Neural crest cell (in vitro differentiated cells): ENCODE measurements around the gene CCND1. TPM values are rescaled to one million over a fixed set of nuclear protein-coding genes. Genes with fewer than 3 reads are reported as not detected.

ENCODE experiments used
- DNase-seq: peaks from one replicate; pipeline ENCODE4 v3.0.0; 2021; ENCODE audit warnings: low read depth, mixed read lengths, low spot score
- H3K27ac Mint-ChIP-seq: one replicate; pipeline ENCODE4 v1.8.0; 2021; ENCODE audit warnings: mild to moderate bottlenecking, mixed read lengths; ENCODE audit not compliant: unreplicated experiment
- H3K27me3 Mint-ChIP-seq: 2 replicates; pipeline ENCODE4 v1.8.0; 2021; ENCODE audit warnings: low read depth, mild to moderate bottlenecking, mixed read lengths
- H3K36me3 Mint-ChIP-seq: 2 replicates; pipeline ENCODE4 v1.8.0; 2021; ENCODE audit warnings: low read depth, mild to moderate bottlenecking, mixed read lengths
- H3K4me1 Mint-ChIP-seq: 2 replicates; pipeline ENCODE4 v1.8.0; 2021; ENCODE audit warnings: mixed read lengths
- H3K4me3 Mint-ChIP-seq: one replicate; pipeline ENCODE4 v1.8.0; 2021; ENCODE audit warnings: mild to moderate bottlenecking, mixed read lengths
- H3K9me3 Mint-ChIP-seq: 2 replicates; pipeline ENCODE4 v1.8.0; 2021; ENCODE audit warnings: mixed read lengths
- total RNA-seq: library from RNA; stranded (reverse); gene quantifications from 2 replicates; pipeline ENCODE4 v1.2.1, GENCODE V29; 2021
- TF ChIP-seq, protein P1 (sequence below): fragments of 200-600 bp; sonication (generic); conservative IDR thresholded peaks from 2 replicates; pipeline ENCODE4 v1.5.0; 2021; ENCODE audit warnings: antibody characterized with exemption, mild to moderate bottlenecking

Gene CCND1
- total RNA-seq, 1 donor from 2014 or later = 350 TPM

DNA sequence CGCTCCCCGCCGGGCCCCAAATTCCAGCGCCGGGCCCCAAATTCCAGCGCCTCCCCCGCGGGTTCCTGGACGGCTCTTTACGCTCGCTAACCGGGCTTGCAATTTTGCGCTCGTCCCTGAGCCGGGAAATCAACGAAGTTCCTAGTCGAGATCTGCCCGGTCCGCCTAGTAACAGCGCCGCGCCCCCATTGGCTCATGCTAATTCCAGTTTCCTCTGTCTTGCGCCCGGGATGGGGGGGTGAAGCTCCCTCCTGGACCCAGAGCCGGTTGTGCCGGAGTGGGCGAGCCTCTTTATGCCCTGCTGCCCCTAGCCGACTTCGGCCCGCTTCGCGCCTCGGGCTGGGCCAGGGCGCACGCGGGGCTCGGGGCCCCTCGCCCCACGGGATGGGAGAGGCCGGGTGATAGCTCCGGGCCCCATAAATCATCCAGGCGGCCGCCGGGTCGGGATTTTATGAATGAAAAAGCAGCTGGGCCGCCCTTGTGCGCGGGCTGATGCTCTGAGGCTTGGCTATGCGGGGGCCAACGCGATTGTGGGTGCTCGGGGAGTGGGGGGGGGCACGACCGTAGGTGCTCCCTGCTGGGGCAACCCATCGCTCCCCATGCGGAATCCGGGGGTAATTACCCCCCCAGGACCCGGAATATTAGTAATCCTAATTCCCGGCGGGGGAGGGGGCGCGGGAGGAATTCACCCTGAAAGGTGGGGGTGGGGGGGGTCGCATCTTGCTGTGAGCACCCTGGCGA lies 1.8 kb upstream of the CCND1 start:
- peak overlapping the region; percentile 71 for H3K27ac Mint-ChIP-seq
- TF ChIP-seq, protein P1, sequence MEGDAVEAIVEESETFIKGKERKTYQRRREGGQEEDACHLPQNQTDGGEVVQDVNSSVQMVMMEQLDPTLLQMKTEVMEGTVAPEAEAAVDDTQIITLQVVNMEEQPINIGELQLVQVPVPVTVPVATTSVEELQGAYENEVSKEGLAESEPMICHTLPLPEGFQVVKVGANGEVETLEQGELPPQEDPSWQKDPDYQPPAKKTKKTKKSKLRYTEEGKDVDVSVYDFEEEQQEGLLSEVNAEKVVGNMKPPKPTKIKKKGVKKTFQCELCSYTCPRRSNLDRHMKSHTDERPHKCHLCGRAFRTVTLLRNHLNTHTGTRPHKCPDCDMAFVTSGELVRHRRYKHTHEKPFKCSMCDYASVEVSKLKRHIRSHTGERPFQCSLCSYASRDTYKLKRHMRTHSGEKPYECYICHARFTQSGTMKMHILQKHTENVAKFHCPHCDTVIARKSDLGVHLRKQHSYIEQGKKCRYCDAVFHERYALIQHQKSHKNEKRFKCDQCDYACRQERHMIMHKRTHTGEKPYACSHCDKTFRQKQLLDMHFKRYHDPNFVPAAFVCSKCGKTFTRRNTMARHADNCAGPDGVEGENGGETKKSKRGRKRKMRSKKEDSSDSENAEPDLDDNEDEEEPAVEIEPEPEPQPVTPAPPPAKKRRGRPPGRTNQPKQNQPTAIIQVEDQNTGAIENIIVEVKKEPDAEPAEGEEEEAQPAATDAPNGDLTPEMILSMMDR = no peak
- H3K4me1 Mint-ChIP-seq = peaks cover 51% of the 10 kb centered on the region
- peak; percentile 91 for DNase-seq
- peaks cover 19% of the 10 kb centered on the region for H3K27me3 Mint-ChIP-seq
- H3K4me3 Mint-ChIP-seq = peak overlapping the region; percentile 95
- H3K36me3 Mint-ChIP-seq = peaks cover 10% of the 10 kb centered on the region
- H3K9me3 Mint-ChIP-seq = no peaks in the 10 kb centered on the region

DNA sequence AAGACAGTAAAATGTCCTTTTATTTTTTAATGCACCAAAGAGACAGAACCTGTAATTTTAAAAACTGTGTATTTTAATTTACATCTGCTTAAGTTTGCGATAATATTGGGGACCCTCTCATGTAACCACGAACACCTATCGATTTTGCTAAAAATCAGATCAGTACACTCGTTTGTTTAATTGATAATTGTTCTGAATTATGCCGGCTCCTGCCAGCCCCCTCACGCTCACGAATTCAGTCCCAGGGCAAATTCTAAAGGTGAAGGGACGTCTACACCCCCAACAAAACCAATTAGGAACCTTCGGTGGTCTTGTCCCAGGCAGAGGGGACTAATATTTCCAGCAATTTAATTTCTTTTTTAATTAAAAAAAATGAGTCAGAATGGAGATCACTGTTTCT lies 1.1 kb upstream of the CCND1 start:
- Mint-ChIP-seq H3K36me3 (peaks cover 11% of the 10 kb centered on the region), H3K4me3 (peak overlapping the region; percentile 95), H3K27ac (peak overlapping the region; percentile 62), H3K27me3 (peaks cover 19% of the 10 kb centered on the region), H3K9me3 (no peaks in the 10 kb centered on the region), H3K4me1 (peaks cover 49% of the 10 kb centered on the region)
- DNase-seq = no peak
- TF ChIP-seq, protein P1 = no peak

DNA sequence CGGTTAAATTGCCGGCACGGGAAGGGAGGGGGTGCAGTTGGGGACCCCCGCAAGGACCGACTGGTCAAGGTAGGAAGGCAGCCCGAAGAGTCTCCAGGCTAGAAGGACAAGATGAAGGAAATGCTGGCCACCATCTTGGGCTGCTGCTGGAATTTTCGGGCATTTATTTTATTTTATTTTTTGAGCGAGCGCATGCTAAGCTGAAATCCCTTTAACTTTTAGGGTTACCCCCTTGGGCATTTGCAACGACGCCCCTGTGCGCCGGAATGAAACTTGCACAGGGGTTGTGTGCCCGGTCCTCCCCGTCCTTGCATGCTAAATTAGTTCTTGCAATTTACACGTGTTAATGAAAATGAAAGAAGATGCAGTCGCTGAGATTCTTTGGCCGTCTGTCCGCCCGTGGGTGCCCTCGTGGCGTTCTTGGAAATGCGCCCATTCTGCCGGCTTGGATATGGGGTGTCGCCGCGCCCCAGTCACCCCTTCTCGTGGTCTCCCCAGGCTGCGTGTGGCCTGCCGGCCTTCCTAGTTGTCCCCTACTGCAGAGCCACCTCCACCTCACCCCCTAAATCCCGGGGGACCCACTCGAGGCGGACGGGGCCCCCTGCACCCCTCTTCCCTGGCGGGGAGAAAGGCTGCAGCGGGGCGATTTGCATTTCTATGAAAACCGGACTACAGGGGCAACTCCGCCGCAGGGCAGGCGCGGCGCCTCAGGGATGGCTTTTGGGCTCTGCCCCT lies 529 bp upstream of the CCND1 start:
- no peak for DNase-seq
- Mint-ChIP-seq H3K9me3 (no peaks in the 10 kb centered on the region), H3K4me3 (peak overlapping the region; percentile 95), H3K4me1 (peaks cover 51% of the 10 kb centered on the region), H3K27me3 (peaks cover 20% of the 10 kb centered on the region), H3K27ac (peak overlapping the region; percentile 96), H3K36me3 (peaks cover 11% of the 10 kb centered on the region)
- TF ChIP-seq, protein P1 = no peak

DNA sequence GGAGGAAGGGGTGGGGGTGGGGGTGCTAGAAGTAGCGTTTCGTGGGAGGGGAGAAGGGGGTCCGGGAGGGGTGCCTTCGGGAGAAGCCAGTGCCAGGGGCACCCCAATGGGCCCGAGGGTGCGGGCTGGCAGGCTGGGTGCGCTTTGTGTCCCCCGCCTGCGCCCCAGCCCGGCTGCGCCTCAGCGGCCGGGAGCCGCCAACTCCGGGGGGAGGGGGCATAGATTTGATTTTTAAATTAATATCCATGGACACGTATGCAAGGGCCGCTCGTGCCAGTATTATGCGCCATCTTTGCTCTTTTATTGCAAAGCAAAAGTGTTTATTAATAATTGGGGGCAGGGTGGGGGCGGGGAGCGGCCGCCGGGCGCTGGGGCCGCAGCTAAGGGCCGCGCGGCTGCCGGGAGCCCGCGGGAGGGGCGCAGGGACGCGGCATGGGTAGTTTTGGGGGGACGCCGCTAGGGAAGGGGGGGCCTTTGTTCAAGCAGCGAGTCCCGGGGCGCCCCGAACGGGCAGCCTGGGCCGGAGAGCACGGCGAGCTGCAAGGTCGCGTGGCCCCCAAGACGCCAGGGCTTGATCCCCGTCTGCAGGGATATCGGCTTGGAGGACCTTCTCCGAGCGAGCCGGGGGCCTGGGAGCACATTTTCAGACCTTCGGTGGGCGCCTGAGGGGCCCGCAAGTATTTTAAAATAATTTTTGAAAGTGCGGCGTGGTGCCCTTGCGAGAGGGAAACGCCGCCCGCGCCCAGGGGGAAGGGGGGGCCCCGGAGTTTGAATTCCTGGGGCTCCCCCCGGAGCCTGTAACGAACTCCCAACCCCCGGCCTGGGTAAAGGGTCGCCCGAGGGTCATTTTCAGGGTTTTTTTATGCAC lies 959 bp downstream of the CCND1 start:
- H3K27ac Mint-ChIP-seq = no peak overlapping the region
- DNase-seq = no peak
- H3K4me3 Mint-ChIP-seq = peak overlapping the region; percentile 95
- peaks cover 28% of the 10 kb centered on the region for H3K27me3 Mint-ChIP-seq
- no peaks in the 10 kb centered on the region for H3K9me3 Mint-ChIP-seq
- peaks cover 53% of the 10 kb centered on the region for H3K4me1 Mint-ChIP-seq
- H3K36me3 Mint-ChIP-seq = peaks cover 16% of the 10 kb centered on the region
- TF ChIP-seq, protein P1 = no peak

DNA sequence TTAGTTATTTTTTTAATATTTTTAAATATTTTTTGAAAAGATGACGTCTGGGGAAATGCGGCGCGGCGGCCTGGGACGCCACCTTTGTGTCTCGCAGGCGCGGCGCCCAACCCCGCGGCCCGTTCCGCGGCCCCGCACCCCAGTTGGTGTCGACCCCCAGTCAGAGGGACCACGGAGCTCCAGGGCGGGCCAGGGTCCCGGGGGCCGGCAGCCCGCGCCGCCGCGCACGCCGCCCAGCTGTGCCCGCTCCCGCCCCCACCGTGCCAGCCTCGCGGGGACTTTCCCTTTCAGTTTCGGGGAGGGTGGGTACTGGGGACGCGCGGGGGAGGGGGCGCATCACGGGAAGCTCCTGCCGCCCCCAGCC lies 1.6 kb downstream of the CCND1 start:
- no peaks in the 10 kb centered on the region for H3K9me3 Mint-ChIP-seq
- DNase-seq = no peak
- peaks cover 30% of the 10 kb centered on the region for H3K27me3 Mint-ChIP-seq
- peaks cover 59% of the 10 kb centered on the region for H3K4me1 Mint-ChIP-seq
- H3K27ac Mint-ChIP-seq = no peak overlapping the region
- no peak overlapping the region for H3K4me3 Mint-ChIP-seq
- peaks cover 17% of the 10 kb centered on the region for H3K36me3 Mint-ChIP-seq
- TF ChIP-seq, protein P1 = no peak
